GM12872 (cell line): ENCODE data around the gene MNAT1.

ENCODE experiments used
- TF ChIP-seq, protein P1 (sequence below): IDR thresholded peaks from 3 replicates; pipeline ENCODE4 v1.5.1; 2011; ENCODE audit warnings: low read depth, mild to moderate bottlenecking, low read length, moderate library complexity; ENCODE audit not compliant: insufficient read depth

MNAT1 gene

DNA sequence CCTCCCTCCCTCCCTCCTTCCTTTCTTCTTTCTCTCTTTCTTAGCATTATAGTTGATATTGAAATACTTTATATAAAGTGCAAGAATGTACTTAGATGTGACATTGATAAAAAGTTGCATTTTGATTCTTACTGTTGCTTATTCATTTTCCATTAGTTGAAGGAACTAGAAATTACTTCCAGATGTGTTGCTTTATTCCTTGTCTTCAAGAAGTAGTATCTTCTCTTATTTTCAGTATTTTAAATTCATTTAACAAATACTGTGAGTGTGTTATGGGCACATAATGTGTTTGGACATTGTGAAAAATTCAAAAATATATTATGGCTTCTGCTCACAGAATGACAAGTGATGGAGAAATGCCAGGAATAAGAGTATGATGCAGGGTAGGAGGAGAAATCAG is 200.8 kb downstream of the MNAT1 start:
- TF ChIP-seq, protein P1, sequence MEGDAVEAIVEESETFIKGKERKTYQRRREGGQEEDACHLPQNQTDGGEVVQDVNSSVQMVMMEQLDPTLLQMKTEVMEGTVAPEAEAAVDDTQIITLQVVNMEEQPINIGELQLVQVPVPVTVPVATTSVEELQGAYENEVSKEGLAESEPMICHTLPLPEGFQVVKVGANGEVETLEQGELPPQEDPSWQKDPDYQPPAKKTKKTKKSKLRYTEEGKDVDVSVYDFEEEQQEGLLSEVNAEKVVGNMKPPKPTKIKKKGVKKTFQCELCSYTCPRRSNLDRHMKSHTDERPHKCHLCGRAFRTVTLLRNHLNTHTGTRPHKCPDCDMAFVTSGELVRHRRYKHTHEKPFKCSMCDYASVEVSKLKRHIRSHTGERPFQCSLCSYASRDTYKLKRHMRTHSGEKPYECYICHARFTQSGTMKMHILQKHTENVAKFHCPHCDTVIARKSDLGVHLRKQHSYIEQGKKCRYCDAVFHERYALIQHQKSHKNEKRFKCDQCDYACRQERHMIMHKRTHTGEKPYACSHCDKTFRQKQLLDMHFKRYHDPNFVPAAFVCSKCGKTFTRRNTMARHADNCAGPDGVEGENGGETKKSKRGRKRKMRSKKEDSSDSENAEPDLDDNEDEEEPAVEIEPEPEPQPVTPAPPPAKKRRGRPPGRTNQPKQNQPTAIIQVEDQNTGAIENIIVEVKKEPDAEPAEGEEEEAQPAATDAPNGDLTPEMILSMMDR, result no peak

- TF ChIP-seq, protein P1, result no peak
These were observed 209.1 kb downstream of the MNAT1 start for GRCh38 chr14:60943637-60944032.

- TF ChIP-seq, protein P1, result no peak
These were observed 209.6 kb downstream of the MNAT1 start for GRCh38 chr14:60944204-60944603.

- TF ChIP-seq, protein P1, result no peak
These were observed 211.4 kb downstream of the MNAT1 start for GRCh38 chr14:60945984-60946383.

- TF ChIP-seq, protein P1, result no peak
These were observed 212.2 kb downstream of the MNAT1 start for GRCh38 chr14:60946773-60947172.

- TF ChIP-seq, protein P1, result no peak
These were observed 217.3 kb downstream of the MNAT1 start for GRCh38 chr14:60951776-60952435.

DNA sequence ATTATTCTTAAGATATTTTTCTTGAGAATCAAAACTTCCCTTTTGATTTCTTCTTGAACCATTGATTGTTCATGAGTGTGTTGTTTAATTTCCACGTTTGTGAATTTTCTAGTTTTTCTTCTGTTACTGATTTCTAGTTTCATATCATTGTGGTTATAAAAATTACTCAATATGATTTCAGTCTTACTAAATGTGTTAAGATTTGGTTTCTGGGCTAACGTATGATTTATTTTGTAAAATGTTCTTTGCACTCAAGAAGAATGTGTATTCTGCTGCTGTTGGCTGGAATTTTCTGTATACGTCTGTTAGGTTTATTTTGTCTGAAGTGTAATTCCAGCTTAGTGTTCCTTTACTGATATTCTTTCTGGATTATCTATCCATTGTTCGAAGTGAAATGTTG is 221.6 kb downstream of the MNAT1 start:
- TF ChIP-seq, protein P1, result no peak
